Stimulated activated CD8-positive, alpha-beta memory T cell treated with anti-CD3 and anti-CD28 coated beads, Interleukin-7, amount 100 ng/mL, for 4 hours (primary cell): ENCODE data around the gene IQCK.

Experiments
- DNase-seq, 2 donors: peaks; one replicate each; pipeline ENCODE4 v3.0.0-alpha.2; 2020; ENCODE audit warnings: low read depth in 2 of 2

IQCK gene

DNA sequence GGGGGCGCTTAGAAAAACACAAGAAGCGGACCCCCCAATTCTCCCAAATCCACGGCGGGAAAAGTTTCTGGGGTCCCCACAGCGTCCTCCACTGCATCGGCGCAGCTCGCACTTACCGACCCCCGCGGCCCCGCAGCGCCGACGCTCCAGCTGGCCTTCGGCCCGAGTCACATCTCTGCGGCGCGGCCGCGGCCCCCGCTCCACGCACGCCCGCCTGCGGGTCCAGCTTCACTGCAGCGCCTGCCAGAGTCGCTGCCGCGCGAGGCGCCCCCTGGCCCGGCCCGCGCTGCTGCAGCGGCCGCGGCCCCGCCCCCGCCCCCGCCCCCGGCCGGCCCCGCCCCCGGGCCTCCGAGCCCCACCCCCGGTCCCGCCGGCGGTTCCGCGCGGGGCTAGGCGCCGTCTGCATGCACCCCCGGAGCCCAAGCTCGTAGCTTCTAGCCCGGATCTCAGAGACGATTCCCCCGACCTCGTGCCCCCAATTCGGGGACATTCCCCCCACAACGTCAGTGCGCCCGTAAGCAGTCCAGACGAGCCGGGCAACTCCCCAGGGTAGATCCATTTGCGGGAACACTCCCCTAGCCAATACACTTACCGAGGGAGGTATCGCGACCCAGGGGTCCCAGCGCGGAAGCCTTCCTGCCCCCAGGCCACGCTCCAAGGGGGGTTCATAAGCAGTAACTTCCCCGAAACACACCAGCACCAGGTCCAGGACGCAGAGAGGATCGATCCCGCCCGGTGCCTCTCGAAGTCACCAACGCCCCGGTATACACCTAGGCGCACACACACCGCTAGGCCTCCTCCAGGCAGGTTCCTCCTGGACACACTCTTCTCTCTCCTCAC is 166.8 kb downstream of the IQCK start, which contains the start of gene GPRC5B:
GPRC5B (minus strand) TSS at position 238 of the 840 bp plus-strand sequence. CDS start 12,003 bp downstream, outside the sequence.
- DNase-seq: peak; percentile 5 to 23

DNA sequence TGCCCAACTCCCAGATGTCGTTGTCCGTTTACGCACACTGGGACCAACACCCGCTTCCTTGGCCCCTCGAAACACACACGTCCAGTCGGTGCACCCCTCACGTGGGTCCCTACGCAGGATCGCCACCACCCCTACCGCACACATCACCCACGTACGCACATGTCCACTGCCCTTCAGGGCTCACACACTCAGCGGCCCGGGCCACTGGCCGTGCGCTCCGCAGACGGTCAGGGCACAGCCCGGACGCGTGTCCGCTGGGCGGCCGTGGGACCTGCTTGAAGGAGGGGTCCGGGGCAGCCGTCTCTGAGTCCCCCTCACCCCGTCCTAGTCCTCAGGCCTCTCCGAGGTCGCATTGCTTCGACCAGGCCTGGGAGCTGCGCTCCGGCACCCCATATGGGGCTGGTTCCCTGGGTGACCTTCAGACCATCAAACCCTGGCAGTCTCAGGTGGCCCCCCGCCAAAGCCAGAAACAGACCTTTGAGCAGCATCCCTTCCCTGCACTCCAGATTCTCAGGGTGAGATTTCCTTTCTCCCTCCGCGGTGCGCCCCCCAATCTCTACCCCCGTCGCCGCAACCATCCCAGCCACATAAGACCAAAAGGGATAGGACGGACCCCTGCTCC is 167.5 kb downstream of the IQCK start:
- DNase-seq: no peak

DNA sequence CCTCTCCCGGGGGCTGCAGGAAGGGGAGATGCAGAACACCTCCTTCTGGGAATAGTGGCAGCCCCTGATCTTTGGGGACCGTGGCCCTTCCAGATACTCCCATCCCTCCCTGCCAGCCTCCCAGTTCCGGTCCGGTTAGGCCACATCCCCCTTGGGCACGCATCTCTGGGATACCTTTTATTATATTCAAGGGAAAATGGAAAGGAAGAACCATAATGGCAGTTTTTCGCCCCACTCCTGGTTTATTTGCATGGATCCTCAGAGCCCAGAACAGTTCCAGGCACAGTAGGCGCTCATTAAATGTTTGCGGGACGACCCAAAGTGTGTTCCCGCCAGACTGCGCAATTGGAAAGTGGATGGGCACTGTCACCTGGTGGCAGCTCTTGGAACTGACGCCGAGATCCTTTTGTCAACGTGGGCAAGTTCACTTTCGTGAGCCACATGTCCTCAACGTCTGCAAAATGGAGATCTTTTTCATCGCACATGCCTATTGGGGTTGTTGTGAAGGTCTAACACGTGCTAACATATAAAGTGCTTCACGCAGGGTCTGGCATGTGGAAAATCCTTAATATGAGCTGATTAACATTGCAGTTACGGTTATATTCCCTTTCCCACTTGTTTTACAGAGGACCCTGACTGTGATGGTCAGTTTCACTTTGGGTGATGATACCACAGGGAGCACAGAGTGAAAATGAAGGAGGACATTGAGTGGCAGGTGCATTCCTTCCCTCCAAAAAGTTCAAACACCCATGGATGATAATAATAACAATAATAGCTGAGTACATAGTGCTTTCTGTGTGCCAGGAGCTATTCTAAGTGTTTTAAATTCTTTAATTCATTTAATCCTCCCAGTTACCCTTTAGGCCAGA is 168.2 kb downstream of the IQCK start:
- DNase-seq: peak; percentile 59 to 68

DNA sequence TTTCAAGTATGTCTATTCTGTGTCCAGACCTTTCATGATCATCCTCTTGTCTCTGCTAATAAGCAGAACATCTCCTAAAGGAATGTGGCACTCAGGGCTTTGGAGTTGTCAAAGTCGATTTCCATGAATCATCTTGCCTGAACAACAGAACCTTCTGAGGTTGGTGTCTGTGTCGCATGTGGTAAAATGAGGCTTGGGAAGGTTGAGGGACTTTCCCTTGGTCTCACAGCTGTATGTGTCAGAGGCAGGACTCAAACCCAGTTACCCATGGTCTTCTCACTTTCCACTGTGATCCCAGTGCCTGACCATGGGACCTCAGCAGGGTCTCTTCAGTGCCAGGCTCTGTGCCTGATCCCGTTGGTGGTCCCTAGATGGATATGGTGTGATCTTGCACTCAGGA is 170.8 kb downstream of the IQCK start:
- no peak for DNase-seq

DNA sequence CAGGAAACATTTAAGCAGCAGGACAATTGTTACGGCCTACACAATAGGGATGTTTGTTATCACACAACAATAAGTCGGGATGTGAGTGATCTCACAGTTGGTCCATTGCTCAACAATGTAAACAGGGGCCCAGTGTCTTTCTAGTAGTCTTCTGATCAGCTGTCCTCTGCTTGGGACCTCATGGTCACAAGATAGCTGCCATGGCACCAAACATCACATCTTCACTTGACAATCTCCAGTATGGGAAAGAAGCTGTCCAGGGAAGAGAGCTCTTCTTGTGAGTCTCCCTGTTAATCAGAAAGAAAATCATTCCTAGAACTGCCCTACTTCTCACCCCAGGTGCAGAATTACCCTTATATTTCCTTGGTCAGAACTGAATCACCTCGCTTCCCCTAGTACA is 172.8 kb downstream of the IQCK start:
- DNase-seq: no peak

DNA sequence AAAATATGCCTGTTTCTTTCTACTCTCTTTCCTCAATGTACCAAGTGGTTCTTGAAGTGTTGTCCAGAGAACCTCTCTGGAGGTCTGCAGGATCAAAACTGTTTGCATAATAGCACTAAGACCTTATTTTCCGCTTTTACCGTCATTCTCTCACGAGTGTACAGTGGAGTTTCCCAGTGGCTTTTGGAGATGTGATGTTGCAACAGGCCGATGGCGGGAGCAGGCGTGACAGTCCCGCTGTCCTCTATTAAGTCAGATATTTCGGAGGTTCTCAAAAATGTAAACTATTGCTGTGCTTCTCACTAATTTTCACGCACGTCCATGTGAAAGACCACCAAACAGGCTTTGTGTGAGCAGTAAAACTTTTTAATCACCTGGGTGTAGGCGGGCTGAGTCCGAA is 174.8 kb downstream of the IQCK start:
- no peak for DNase-seq

DNA sequence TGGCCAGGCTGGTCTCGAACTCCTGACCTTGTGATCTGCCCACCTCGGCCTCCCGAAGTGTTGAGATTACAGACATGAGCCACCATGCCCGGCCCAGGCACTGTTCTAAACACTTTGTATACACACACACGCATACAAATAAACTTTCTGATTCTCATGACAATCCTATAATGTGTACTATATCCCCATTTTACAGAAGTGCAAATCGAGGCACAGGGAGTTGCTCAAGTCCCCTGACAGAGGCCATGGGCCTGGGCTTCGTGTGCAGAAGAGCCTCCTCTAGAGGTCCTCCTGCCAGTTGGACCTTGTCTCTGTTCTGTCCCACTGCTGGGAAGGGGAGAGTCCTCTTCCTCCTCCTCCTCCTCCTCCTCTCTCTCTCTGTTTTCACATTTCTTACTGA is 176.5 kb downstream of the IQCK start:
- no peak for DNase-seq

DNA sequence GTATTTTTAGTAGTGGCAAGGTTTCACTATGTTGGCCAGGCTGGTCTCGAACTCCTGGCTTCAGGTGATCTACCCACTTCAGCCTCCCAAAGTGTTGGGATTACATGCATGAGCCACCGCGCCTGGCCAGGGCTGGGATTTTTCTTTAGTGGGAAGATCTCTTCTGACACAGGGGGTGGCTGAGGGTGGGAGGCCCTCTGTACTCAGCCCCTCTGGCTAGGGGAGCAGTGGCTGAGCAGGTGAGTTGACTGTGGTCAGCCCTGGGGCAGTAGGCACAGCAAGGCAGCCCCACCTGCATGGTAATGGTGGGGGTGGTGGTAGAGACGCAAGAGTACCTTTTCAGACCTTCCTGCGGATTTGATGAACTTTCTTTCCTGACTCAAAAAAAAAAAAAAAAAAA is 178.9 kb downstream of the IQCK start:
- DNase-seq: no peak

DNA sequence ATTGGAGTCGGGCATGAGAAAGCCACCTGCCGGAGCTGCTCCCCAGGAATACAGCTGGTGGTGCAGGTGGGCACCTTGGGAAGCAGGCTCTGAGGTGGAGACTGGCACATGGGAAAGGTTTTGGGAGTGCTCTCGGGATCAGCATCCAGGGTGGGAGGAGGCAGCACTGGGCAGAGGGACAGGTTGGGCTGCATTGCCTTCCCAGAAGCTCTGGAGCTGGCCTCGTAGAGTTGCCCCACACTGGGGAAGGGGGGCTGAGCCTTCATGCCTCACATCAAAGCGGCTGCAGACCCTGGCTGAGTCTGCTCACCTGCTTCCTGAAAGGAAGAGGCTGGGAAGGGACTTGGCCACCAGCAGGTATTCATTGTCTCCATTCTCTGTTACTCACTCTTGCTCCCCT is 180.1 kb downstream of the IQCK start:
- DNase-seq: no peak

DNA sequence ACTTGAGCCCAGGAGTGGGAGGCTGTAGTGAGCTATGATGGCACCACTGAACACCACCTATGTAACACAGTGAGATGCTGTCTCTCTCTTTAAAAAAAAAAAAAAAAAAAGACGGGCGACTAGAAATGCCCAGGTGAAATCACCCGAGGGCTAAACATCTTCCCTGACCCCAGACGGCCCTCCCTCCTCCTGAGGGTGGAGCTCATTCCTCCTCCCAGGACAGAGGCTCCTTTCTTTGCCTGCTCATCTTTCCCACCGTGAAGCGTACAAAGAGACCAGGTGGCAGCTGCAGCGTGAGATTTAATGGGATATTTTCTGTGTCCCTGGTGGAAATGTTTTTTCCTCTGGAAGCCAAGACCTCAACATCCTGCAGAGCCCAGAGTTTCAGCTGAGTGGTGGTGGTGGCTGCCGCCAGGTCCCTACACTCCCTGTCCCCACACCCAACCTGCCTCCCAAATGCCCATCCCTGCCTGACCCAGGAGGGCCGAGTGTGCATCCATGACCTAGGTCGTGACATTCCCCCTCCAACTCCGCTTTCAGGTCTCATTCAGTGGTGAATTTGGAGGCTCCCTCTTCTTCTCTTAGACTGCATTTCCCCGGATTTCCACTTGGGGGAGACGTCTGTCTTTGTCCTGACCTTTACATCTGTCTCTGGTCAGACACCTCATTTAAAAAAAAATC is 181.0 kb downstream of the IQCK start:
- no peak for DNase-seq

DNA sequence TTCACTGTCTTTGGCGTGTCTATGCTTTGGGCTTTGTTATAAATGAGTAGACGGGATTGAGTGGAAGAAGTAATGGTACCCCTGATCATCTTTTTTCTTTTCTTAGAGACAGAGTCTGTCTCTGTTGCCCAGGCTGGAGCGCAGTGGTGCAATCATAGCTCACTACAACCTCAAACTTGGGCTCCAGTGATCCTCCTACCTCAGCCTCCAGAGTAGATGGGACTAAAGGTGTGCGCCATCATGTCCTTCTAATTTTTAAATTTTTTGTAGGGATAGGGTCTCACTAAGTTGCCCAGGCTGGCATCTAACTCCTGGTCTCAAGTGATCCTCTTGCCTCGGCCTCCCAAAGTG is 181.5 kb downstream of the IQCK start:
- DNase-seq: no peak

DNA sequence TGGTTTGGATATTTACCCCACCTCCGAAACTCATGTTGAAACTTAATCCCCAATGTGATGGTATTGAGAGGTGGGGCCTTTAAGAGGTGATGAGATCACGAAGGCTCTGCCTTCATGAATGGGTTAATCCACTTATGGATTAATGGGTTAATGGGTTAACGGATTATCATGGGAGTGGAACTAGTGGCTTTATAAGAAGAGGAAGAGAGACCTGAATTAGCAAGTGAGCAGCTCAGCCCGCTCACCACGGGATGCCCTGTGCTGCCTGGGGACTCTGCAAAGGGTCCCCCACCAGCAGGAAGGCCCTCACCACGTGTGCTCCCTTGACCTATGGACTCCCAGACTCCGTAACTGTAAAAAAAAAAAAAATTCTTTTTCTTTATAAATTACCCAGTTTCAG is 183.1 kb downstream of the IQCK start:
- no peak for DNase-seq

DNA sequence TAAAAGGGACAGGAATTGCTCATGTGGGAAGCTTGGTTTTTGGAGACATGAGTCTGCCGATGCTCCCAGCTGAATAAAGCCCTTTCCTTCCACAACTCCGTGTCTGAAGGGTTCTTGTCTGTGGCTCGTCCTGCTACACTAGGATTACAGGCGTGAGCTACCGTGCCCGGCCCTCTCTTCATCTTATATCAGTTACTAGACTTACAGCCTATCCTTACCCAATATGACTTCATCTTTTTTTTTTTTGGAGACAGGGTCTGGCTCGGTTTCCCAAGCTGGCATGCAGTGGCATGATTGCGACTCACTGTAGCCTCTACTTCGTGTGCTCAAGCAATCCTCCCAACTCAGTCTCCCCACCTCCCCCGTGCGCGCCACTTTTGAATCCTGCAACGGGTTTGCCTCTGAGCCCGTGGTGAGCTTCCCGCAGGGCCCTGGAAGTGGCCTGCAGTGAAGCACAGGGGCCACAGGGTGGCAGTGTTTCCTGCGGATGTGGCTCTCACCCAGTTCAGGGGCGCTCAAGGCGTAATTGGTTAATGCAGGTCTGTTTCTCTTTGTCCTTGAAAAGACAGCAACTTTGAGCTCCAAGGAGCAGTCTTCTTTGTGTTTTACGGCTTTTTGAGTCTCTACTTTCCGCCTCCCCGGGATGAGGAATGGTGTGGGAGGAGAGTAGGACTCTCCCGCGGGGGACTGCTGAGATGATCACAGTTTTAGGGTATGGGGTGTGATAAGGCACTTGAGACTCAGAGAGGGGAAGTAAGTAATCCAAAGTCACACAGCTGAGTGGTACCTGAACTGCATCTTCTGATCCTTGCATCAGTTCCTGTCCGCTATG is 189.3 kb downstream of the IQCK start:
- peak; percentile 44 to 46 for DNase-seq
